Neutrophil (primary cell): ENCODE measurements around the gene TMEM132A.

Experiments used
- H3K27ac ChIP-seq: fragments of 200-600 bp; sonication (generic); 2 replicates; pipeline ENCODE4 v1.5.1; 2016; ENCODE audit warnings: mild to moderate bottlenecking, moderate library complexity
- H3K27me3 ChIP-seq: fragments of 200-600 bp; sonication (generic); 2 replicates; pipeline ENCODE4 v1.6.0; 2016; ENCODE audit warnings: mild to moderate bottlenecking
- H3K36me3 ChIP-seq: fragments of 200-600 bp; sonication (generic); 2 replicates; pipeline ENCODE4 v1.5.1; 2017
- H3K4me1 ChIP-seq, 2 experiments: fragments of 200-600 bp in 1 of 2; sonication (generic) in 1 of 2; 1 replicate in 1 of 2; 2 replicates in 1 of 2; pipeline versions ENCODE4 v1.5.1 to v1.6.1; 2013 to 2016; ENCODE audit warnings: low read depth in 1 of 2, low read length in 1 of 2, mild to moderate bottlenecking in 1 of 2, moderate library complexity in 1 of 2; ENCODE audit not compliant: control insufficient read depth in 1 of 2, insufficient read depth in 1 of 2
- H3K4me3 ChIP-seq, 2 experiments: fragments of 200-600 bp in 1 of 2; sonication (generic) in 1 of 2; 1 replicate in 1 of 2; 2 replicates in 1 of 2; pipeline ENCODE4 v1.5.1; 2013 to 2016; ENCODE audit warnings: low read depth in 1 of 2, low read length in 1 of 2, mild to moderate bottlenecking in 1 of 2, moderate library complexity in 1 of 2
- H3K9me3 ChIP-seq: fragments of 200-600 bp; sonication (generic); 2 replicates; pipeline ENCODE4 v1.5.1; 2016
- TF ChIP-seq, protein P1 (sequence below): fragments of 200-600 bp; sonication (generic); IDR thresholded peaks from 2 replicates; pipeline ENCODE4 v1.5.1; 2016; ENCODE audit warnings: antibody characterized with exemption

The TMEM132A gene

DNA sequence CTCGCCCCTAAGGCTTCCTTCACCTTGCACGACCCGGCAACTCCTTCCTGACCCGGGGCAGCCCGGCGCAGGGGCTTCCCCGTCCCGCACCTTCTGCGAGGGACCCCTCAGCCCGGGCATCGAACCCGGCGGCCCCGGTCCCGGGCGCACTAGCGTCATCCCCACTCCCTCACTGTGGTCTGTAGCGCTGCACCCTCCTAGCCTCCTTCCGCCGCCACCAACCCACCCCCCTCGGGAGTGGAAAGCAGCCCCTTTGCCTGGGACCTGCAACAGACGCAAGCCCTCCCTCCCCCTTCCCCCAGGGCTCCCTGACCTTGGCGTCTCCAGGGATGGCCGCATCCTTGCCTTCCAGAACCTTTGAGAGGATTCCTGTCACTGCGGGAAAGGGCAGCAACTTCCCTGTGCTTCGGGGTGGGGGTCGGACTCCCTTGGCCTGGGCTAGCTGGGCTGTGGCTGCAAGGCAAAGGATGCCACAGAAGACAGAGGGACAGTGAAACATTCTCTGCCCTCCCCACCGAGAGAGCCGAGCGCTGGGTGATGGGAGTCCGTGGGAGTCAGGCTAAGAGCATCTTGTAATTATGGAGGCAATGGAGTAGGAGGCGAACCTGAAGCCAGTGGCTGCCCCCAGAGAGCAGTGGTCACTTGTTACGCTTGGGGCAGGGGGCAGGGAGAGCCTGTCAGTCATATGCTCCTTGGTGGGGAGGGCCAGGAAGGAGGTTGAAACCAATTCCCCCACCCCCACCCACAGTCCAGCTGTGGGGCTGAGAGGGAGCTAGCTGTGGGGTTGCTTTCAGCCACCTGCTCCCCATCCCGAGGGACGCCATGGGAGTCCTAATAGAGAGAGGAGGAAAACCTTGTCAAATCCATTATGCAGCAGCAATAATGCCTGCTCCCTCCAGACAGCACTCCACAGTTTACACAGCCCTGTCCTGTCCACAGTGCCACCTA, 920 bp downstream of the TMEM132A start:
- no peak overlapping the region for H3K27ac ChIP-seq
- H3K36me3 ChIP-seq, result peaks cover 24% of the 10 kb centered on the region
- H3K4me1 ChIP-seq, result peaks cover 0 to 6% of the 10 kb centered on the region in 2 experiments
- peaks cover 77% of the 10 kb centered on the region for H3K27me3 ChIP-seq
- H3K9me3 ChIP-seq, result no peaks in the 10 kb centered on the region
- H3K4me3 ChIP-seq, result no peak overlapping the region
- TF ChIP-seq, protein P1, sequence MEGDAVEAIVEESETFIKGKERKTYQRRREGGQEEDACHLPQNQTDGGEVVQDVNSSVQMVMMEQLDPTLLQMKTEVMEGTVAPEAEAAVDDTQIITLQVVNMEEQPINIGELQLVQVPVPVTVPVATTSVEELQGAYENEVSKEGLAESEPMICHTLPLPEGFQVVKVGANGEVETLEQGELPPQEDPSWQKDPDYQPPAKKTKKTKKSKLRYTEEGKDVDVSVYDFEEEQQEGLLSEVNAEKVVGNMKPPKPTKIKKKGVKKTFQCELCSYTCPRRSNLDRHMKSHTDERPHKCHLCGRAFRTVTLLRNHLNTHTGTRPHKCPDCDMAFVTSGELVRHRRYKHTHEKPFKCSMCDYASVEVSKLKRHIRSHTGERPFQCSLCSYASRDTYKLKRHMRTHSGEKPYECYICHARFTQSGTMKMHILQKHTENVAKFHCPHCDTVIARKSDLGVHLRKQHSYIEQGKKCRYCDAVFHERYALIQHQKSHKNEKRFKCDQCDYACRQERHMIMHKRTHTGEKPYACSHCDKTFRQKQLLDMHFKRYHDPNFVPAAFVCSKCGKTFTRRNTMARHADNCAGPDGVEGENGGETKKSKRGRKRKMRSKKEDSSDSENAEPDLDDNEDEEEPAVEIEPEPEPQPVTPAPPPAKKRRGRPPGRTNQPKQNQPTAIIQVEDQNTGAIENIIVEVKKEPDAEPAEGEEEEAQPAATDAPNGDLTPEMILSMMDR, result no peak

DNA sequence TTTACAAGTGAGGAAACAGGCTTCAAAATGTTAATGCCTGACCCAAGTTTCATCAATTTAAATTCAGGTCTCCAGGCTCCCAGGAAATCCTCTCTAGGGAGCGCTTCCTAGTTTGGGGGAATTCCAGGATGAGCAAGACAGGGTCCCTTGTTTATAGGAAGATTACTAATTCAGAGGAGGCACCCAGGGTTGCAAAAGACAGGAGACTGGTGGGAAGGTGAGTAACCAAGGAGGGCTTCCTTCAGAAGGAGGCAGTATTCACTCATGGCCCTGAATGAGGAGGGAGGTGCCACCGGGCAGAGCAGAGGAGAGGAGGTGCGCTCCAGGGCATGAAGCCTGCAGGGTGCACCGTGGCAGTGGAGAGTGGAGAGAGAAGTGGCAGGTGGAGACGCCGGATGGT, 1.6 kb downstream of the TMEM132A start:
- TF ChIP-seq, protein P1, result no peak
- Histone ChIP-seq H3K27me3 (peaks cover 84% of the 10 kb centered on the region), H3K4me3 (no peak overlapping the region), H3K27ac (no peak overlapping the region), H3K9me3 (no peaks in the 10 kb centered on the region), H3K4me1 (peaks cover 0 to 6% of the 10 kb centered on the region in 2 experiments), H3K36me3 (peaks cover 17% of the 10 kb centered on the region)

DNA sequence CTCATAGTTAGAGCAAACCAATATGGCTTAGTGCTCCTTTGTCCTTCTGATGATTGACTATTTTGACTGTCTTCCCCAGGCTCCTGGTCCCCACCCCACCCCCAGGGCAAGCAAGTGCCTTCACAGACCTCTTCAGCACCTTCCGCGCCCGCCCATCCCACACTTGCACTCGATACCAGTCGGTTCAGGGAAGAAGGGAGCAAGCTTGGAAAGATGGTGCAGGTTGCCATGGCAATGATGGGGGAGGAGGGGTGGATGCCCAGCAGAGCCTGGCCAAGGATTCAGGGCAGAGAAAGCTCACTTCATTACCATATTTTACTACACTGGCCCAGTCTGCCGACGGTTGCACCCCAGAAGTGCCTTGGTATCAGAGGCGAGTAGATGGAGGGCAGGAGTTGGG, 2.2 kb downstream of the TMEM132A start:
- H3K9me3 ChIP-seq, result no peaks in the 10 kb centered on the region
- no peak overlapping the region for H3K4me3 ChIP-seq
- no peak overlapping the region for H3K27ac ChIP-seq
- H3K36me3 ChIP-seq, result peaks cover 10% of the 10 kb centered on the region
- H3K4me1 ChIP-seq, result peaks cover 0 to 6% of the 10 kb centered on the region in 2 experiments
- TF ChIP-seq, protein P1, result no peak
- peaks cover 91% of the 10 kb centered on the region for H3K27me3 ChIP-seq

DNA sequence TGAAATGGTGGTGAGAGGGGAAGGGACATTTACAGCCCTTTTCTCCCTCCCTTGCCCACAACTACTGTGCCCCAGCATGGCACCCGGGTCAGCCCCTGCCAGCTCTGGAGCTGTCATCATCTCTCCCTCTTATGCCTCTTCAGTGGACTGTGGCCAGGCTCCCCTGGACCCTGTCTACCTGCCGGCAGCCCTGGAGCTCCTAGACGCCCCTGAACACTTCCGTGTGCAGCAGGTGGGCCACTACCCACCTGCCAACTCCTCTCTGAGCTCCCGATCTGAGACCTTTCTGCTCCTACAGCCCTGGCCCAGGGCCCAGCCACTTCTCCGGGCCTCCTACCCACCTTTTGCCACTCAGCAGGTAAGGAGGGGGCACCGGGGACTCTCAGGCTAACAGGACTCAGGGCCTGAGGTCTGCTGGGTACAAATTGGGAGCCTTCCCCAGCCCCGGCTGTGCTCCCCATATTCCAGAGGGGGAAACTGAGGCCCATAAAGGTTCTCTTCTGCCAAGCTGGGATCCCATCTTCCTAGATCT, 2.9 kb downstream of the TMEM132A start:
- peaks cover 0 to 6% of the 10 kb centered on the region in 2 experiments for H3K4me1 ChIP-seq
- no peak overlapping the region for H3K27ac ChIP-seq
- H3K27me3 ChIP-seq, result peaks cover 97% of the 10 kb centered on the region
- no peak overlapping the region for H3K4me3 ChIP-seq
- TF ChIP-seq, protein P1, result no peak
- H3K9me3 ChIP-seq, result no peaks in the 10 kb centered on the region
- peaks cover 4% of the 10 kb centered on the region for H3K36me3 ChIP-seq

DNA sequence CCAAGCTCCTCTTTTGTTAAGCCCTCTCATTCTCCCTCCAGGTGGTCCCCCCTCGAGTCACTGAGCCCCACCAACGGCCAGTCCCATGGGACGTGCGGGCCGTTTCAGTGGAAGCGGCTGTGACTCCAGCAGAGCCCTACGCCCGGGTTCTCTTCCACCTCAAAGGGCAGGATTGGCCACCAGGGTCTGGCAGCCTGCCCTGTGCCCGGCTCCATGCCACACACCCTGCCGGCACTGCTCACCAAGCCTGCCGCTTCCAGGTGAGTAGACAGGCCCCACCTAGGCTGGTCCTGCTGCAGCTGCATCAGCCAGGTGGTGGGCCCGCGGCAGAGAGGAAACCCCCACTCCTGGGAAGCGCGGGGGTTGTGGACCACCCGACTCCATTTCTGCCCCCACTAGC, 3.3 kb downstream of the TMEM132A start:
- no peak overlapping the region for H3K4me3 ChIP-seq
- no peaks in the 10 kb centered on the region for H3K9me3 ChIP-seq
- peaks cover 99% of the 10 kb centered on the region for H3K27me3 ChIP-seq
- no peaks in the 10 kb centered on the region for H3K36me3 ChIP-seq
- H3K4me1 ChIP-seq, result peaks cover 0 to 6% of the 10 kb centered on the region in 2 experiments
- no peak overlapping the region for H3K27ac ChIP-seq
- TF ChIP-seq, protein P1, result no peak
